HL-60 (cell line): Measurements from ENCODE around the gene TRIO.

Source experiments
- GABPA ChIP-seq: IDR thresholded peaks from 2 replicates; pipeline ENCODE4 v1.6.1; 2012; ENCODE audit warnings: low read depth
- POLR2AphosphoS5 ChIP-seq: IDR thresholded peaks from 2 replicates; pipeline ENCODE4 v1.6.1; 2012; ENCODE audit warnings: low read depth
- TF ChIP-seq, protein P1 (sequence below): IDR thresholded peaks from one replicate; pipeline ENCODE4 v1.5.1; 2011; ENCODE audit warnings: low read length, control low read depth, inconsistent platforms; ENCODE audit not compliant: insufficient read depth

DNA sequence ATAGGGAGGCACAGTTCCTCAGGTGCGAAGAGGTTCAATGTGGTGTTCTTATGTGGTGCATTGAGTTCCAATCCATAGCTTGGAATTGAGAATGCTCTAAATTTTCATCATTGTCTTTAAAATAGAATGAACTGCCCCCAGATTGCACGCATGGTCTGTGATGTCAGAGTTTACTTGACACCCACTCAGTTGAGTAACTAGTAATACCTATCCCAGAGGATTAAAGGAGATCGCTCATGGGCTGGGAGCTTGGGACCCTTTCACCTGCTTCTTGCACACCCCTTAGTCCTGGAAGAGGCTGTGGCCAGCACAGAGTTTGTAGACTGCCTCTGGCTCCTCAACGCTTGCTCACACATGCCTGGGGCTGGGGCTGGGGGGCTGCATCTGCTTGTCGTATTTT is 343.3 kb downstream of the TRIO start:
- TF ChIP-seq, protein P1, sequence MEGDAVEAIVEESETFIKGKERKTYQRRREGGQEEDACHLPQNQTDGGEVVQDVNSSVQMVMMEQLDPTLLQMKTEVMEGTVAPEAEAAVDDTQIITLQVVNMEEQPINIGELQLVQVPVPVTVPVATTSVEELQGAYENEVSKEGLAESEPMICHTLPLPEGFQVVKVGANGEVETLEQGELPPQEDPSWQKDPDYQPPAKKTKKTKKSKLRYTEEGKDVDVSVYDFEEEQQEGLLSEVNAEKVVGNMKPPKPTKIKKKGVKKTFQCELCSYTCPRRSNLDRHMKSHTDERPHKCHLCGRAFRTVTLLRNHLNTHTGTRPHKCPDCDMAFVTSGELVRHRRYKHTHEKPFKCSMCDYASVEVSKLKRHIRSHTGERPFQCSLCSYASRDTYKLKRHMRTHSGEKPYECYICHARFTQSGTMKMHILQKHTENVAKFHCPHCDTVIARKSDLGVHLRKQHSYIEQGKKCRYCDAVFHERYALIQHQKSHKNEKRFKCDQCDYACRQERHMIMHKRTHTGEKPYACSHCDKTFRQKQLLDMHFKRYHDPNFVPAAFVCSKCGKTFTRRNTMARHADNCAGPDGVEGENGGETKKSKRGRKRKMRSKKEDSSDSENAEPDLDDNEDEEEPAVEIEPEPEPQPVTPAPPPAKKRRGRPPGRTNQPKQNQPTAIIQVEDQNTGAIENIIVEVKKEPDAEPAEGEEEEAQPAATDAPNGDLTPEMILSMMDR = no peak
- TF ChIP-seq POLR2AphosphoS5 (no peak), GABPA (no peak)
